Left lung (tissue), 10 donors: ENCODE data around the gene CPO. TPM values are rescaled to one million over a fixed set of nuclear protein-coding genes. Genes with fewer than 3 reads are reported as not detected.
A peak's percentile ranks its signal among the peaks of the same experiment; 100 is the strongest.

Experiments used
- ATAC-seq: fragments of 200-7000 bp; cut with Tn5 transposase; one replicate; pipeline ENCODE4 v1.9.1; 2020; ENCODE audit warnings: moderate library complexity
- DNase-seq, 4 donors: peaks; one replicate each; pipeline ENCODE4 v3.0.0-alpha.2; 2013 to 2020
- H3K27ac ChIP-seq, 2 donors: fragments of 200-600 bp; sonication (generic) in 1 of 2; one replicate each; pipeline versions ENCODE4 v1.5.0 to v1.8.0; 2020 to 2021
- H3K27me3 ChIP-seq, 2 donors: fragments of 200-600 bp; sonication (generic) in 1 of 2; one replicate each; pipeline versions ENCODE4 v1.5.0 to v1.8.0; 2020 to 2021
- H3K36me3 ChIP-seq, 2 donors: fragments of 200-600 bp; sonication (generic) in 1 of 2; one replicate each; pipeline versions ENCODE4 v1.5.0 to v1.8.0; 2020 to 2021
- H3K4me1 ChIP-seq, 2 donors: fragments of 200-600 bp; one replicate each; pipeline ENCODE4 v1.8.0; 2021
- H3K4me3 ChIP-seq, 2 donors: fragments of 200-600 bp; sonication (generic) in 1 of 2; one replicate each; pipeline versions ENCODE4 v1.5.0 to v1.8.0; 2020 to 2021; ENCODE audit warnings: mild to moderate bottlenecking in 1 of 2
- H3K9me3 ChIP-seq, 2 donors: fragments of 200-600 bp; sonication (generic) in 1 of 2; one replicate each; pipeline versions ENCODE4 v1.5.0 to v1.8.0; 2020 to 2021
- intact Hi-C, 2 donors: fragments of 100-400 bp; cut with DNase I; formaldehyde crosslinking; loops; one replicate each; pipeline versions ENCODE4 v1.11.2 to v1.14.2; 2022
- polyA plus RNA-seq, 6 donors: library from polyadenylated mRNA; unstranded; fragments of 120-200 nt; gene quantifications; one replicate each; pipeline ENCODE4 v1.2.1, GENCODE V29; 2013; ENCODE audit not compliant: insufficient read length in 6 of 6
- total RNA-seq, 2 donors: library from RNA; stranded (reverse); fragmentation: NEBNext Ultra II Directional; extraction: Animal tissue kit (Norgen Biotek cat#: 25700); gene quantifications; one replicate each; pipeline ENCODE4 v1.2.1, GENCODE V29; 2021
- TF ChIP-seq, protein P1 (sequence below), 2 donors: fragments of 200-600 bp; sonication (generic) in 1 of 2; IDR thresholded peaks; one replicate each; pipeline versions ENCODE4 v1.5.0 to v1.8.0; 2021; ENCODE audit warnings: antibody characterized with exemption in 2 of 2
- donor health status: DM: no; HTN: yes; CAD: no.
- donor health status: DM: no; HTN: no; CAD: no.

Gene CPO
- total and polyA plus RNA-seq, 8 donors, result 0.20 to 0.69 (median 0.48) TPM; not detected in 1

DNA sequence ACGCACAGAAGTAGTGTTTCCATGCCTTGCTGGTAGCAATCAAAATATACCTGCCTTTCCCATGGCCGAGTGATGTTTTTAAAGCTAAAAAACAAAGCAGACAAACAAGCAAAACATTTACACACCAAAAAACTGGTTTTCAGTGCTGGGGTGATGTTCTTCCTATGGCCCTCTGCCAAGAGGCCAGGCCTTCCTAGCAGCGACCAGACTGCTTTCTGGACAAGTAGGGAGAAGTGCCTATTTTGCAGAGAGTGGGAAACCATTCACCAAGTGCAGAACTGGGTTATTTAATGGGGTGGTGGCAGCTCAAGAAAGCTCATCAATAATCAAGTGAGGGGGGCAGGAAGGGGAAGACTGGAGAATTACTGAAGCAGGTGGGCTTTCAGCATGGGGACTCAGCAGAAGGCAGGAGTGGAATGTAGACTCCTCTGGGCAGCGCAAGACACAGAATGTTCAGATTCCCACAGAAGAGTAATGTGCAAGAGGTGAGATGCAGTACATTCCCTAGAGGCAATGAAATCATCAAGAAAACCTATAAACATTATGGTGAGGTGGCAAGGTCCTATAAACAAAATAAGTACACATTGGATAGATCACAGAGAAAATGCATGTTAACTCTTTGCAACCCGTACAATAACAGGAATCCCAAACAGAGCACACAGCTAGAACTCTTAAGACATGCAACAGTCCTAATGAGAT is 44.0 kb downstream of the CPO start:
- Histone ChIP-seq H3K27ac (no peak overlapping the region), H3K27me3 (no peaks in the 10 kb centered on the region), H3K9me3 (no peaks in the 10 kb centered on the region), H3K4me1 (peaks cover 3 to 33% of the 10 kb centered on the region in 2 donors), H3K36me3 (no peaks in the 10 kb centered on the region), H3K4me3 (no peak overlapping the region)
- TF ChIP-seq, protein P1, sequence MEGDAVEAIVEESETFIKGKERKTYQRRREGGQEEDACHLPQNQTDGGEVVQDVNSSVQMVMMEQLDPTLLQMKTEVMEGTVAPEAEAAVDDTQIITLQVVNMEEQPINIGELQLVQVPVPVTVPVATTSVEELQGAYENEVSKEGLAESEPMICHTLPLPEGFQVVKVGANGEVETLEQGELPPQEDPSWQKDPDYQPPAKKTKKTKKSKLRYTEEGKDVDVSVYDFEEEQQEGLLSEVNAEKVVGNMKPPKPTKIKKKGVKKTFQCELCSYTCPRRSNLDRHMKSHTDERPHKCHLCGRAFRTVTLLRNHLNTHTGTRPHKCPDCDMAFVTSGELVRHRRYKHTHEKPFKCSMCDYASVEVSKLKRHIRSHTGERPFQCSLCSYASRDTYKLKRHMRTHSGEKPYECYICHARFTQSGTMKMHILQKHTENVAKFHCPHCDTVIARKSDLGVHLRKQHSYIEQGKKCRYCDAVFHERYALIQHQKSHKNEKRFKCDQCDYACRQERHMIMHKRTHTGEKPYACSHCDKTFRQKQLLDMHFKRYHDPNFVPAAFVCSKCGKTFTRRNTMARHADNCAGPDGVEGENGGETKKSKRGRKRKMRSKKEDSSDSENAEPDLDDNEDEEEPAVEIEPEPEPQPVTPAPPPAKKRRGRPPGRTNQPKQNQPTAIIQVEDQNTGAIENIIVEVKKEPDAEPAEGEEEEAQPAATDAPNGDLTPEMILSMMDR (IDR thresholded peaks at IDR 0.05), result no peak
- intact Hi-C loops, result loop anchor here (10.0 kb wide), 2 partner anchors 181 to 491 kb away; partner anchors contain the start of gene KLF7 (in 1 of the 2)
- ATAC-seq (peak; percentile 20), DNase-seq (peak in 1 of 4 donors; percentile 7)

DNA sequence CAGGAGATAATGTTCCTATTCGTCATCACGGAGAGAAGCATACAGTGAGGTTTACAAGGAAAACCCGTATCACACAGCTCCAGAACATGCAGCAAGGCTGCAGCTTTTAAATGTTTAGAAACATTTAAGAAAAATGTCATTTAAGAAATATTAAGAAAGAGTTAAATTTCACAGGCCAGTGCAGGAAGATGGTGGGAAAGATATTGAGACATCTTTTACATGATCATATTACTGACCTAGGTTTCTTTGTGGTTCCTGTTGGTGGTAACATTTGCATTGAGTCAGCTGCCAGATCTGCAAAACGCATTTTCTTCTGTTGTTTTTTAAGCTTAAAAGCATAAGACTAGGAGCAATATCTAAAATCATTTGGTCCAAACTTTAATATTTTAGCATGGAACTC is 44.9 kb downstream of the CPO start:
- H3K4me1 ChIP-seq, result peaks cover 3 to 36% of the 10 kb centered on the region in 2 donors
- TF ChIP-seq, protein P1 (IDR thresholded peaks at IDR 0.05), result no peak
- H3K27me3 ChIP-seq, result no peaks in the 10 kb centered on the region
- intact Hi-C loops, result loop anchor here (10.0 kb wide), 2 partner anchors 181 to 491 kb away; partner anchors contain the start of gene KLF7 (in 1 of the 2)
- H3K36me3 ChIP-seq, result no peaks in the 10 kb centered on the region
- no peak overlapping the region for H3K4me3 ChIP-seq
- H3K9me3 ChIP-seq, result no peaks in the 10 kb centered on the region
- no peak for ATAC-seq
- H3K27ac ChIP-seq, result no peak overlapping the region
- no peak for DNase-seq

DNA sequence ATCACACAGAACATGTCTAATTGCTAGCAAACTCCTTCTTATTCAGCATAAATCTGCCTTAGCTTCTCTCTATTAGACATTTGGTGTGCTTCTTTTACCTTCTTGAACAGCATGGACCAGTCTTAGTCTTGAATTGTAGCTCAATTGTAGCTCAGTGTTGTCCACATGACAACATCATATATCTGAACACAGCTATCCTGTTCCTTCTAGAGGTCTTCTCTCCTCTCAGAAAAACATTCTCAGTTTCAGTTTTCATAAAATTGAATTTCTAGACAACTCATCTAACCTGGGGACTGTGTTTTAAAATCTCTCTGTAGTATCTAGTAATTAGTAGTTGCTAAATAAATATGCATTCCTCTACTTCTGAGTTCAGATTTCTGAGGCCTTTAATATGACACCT is 47.6 kb downstream of the CPO start:
- Histone ChIP-seq H3K36me3 (no peaks in the 10 kb centered on the region), H3K4me1 (peaks cover 3 to 37% of the 10 kb centered on the region in 2 donors), H3K27ac (no peak overlapping the region), H3K27me3 (no peaks in the 10 kb centered on the region), H3K4me3 (no peak overlapping the region), H3K9me3 (no peaks in the 10 kb centered on the region)
- TF ChIP-seq, protein P1 (IDR thresholded peaks at IDR 0.05), result no peak
- DNase-seq (no peak), ATAC-seq (no peak)
- intact Hi-C loops, result loop anchor here (5.0 to 10.0 kb wide), 3 partner anchors 178 to 488 kb away; partner anchors contain the start of gene KLF7 (in 1 of the 2)

DNA sequence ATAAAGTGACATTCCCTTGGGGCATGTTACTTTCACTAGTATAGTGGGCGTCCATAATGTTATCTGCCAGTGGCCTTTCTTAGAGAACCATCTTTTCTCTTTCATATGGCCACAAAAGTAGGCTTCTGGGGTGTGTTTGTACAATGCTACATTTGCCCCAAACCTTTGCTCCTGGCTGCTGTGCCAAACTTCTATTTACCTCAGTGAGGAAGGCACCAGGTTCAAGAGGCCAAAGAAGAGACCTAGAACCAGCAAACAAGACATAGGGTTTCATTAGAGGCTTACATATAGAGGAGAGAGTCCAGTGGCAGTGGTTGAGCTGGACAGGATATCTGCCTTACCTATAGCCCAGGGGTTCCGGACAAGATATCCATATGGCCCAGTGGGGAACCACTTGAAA is 48.5 kb downstream of the CPO start:
- no peaks in the 10 kb centered on the region for H3K27me3 ChIP-seq
- no peaks in the 10 kb centered on the region for H3K36me3 ChIP-seq
- H3K9me3 ChIP-seq, result no peaks in the 10 kb centered on the region
- H3K27ac ChIP-seq, result no peak overlapping the region
- TF ChIP-seq, protein P1 (IDR thresholded peaks at IDR 0.05), result no peak
- DNase-seq, result no peak
- no peak overlapping the region for H3K4me3 ChIP-seq
- intact Hi-C loops, result loop anchor here (5.0 to 10.0 kb wide), 3 partner anchors 177 to 487 kb away; partner anchors contain the start of gene KLF7 (in 1 of the 2)
- H3K4me1 ChIP-seq, result peaks cover under 1 to 28% of the 10 kb centered on the region in 2 donors
- ATAC-seq, result no peak

DNA sequence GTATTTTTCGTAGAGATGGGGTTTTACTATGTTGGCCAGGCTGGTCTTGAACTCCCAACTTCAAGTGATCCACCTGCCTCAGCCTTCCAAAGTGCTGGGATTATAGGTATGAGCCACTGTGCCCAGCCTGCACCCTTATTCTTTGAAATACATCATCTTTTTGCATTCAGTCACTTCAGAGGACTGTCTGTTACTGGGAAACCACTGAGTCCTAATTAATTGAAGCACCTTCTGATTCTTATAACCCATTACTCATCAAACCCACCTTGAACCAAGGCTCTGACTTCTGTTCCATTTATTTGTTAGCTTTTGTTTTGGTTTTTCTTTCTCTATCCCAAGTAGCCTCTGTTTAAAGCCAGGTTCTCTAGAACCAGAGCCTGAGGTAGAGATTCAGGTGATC is 49.6 kb downstream of the CPO start:
- no peaks in the 10 kb centered on the region for H3K9me3 ChIP-seq
- H3K4me3 ChIP-seq, result no peak overlapping the region
- intact Hi-C loops, result loop anchor here (5.0 to 10.0 kb wide), 3 partner anchors 176 to 486 kb away; partner anchors contain the start of gene KLF7 (in 1 of the 2)
- H3K4me1 ChIP-seq, result peaks cover 0 to 18% of the 10 kb centered on the region in 2 donors
- no peak overlapping the region for H3K27ac ChIP-seq
- TF ChIP-seq, protein P1 (IDR thresholded peaks at IDR 0.05), result no peak
- H3K36me3 ChIP-seq, result no peaks in the 10 kb centered on the region
- no peak for DNase-seq
- ATAC-seq, result no peak
- H3K27me3 ChIP-seq, result no peaks in the 10 kb centered on the region
